Subcutaneous adipose tissue (tissue), 4 donors: Measurements from ENCODE around the gene AUTS2. TPM values are rescaled to one million over a fixed set of nuclear protein-coding genes. Genes with fewer than 3 reads are reported as not detected.

Source experiments
- CTCF ChIP-seq: fragments of 450-650 bp; IDR thresholded peaks from one replicate; pipeline ENCODE4 v1.5.1; 2016; ENCODE audit warnings: low read depth, mild to moderate bottlenecking, control low read depth, antibody characterized with exemption, moderate library complexity
- total RNA-seq, 4 donors: library from RNA; depleted of rRNA; stranded (reverse); fragments of >200 nt; gene quantifications; one replicate each; pipeline ENCODE4 v1.1.0, GENCODE V29; 2016

The AUTS2 gene
- total RNA-seq, 4 donors from 2014 or later, result 22.4 to 46.9 (median 27.4) TPM

- TF ChIP-seq CTCF, result no peak
Measured at GRCh38 chr7:69994218-69994617, 395.9 kb downstream of the AUTS2 start.

GRCh38 chr7:69994886-69995542 is 396.7 kb downstream of the AUTS2 start:
- TF ChIP-seq CTCF, result no peak

- TF ChIP-seq CTCF, result no peak
Measured at GRCh38 chr7:69996121-69996520, 397.8 kb downstream of the AUTS2 start.

GRCh38 chr7:70000737-70001348 is 402.6 kb downstream of the AUTS2 start:
- TF ChIP-seq CTCF, result no peak

- no peak for TF ChIP-seq CTCF
Measured at GRCh38 chr7:70005480-70005879, 407.2 kb downstream of the AUTS2 start.

GRCh38 chr7:70005891-70006260 is 407.6 kb downstream of the AUTS2 start:
- no peak for TF ChIP-seq CTCF

- TF ChIP-seq CTCF, result no peak
Measured at GRCh38 chr7:70006261-70006920, 408.1 kb downstream of the AUTS2 start.
